NCI-H2107 (cell line): Measurements from ENCODE around the gene IQSEC1.
A peak's percentile ranks its signal among the peaks of the same experiment; 100 is the strongest.

Experiments used
- DNase-seq: peaks from one replicate; lab custom pipeline; 2025; lab: John Stamatoyannopoulos, UW

The IQSEC1 gene

GRCh38 chr3:12985148-12985547, 88.1 kb downstream of the IQSEC1 start:
- no peak for DNase-seq

- DNase-seq, result peak; percentile 13
Observed at GRCh38 chr3:12984023-12984823, 89.0 kb downstream of the IQSEC1 start.

- no peak for DNase-seq
Observed at GRCh38 chr3:12983319-12983718, 89.9 kb downstream of the IQSEC1 start.

DNA sequence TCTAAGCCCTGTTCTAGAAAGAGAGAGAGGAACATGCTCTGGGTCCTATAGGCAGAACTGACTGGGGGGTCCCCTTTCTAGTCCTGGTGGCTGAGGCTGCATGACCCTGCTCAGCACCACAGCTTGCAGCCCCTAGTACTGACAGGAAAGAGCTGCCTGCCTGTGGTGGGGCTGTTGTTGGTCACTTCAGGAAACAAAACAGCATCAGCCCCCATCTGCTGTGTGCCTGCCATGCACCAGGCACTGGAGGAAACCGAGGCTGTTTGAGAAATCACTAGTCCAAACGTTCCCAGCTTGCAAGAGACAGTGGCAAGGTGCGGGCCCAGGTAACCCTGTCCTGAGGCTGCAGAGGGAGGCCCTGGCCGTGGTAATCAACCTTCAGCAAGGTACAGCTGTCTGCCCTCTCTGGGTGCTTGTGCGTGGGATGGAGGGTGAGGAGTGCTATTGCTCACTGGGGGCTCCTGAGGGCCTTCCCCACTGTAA, 90.6 kb downstream of the IQSEC1 start:
- DNase-seq, result no peak

- DNase-seq, result no peak
Observed at GRCh38 chr3:12981306-12982275, 91.6 kb downstream of the IQSEC1 start.

DNA sequence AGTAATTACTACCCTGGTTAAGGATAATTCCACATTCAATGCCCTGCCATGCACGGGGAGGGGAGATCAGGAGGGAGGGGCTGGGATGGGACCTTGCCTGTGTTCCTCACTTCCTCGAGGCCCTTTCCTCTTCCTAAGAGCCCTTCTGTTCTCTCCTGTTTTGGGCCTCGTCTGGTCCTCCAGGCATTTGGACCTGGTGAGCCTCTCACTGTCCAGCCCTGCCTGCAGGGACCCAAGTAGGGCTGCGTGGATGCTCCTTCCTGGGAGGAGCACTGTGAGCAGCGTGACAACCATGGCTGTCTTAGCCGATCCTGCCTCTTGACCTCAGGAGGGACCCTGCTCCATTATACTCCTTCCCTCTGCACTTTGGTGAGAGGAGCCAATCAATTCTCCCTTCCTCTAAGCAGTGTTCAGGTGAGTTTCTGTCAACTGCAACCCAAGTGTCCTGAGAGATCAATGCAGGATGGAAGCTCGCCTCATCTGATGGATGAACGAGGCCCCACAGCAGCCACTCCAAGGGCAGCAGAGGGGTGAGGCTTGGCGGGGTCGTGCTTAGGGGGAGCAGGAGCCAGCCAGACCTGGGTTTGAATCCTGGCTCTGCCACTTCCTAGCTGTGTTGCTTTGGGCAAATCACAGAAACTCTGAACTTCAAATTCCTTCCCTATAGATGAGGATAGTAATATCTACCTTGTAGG, 92.5 kb downstream of the IQSEC1 start:
- DNase-seq, result no peak

GRCh38 chr3:12979947-12980487, 93.2 kb downstream of the IQSEC1 start:
- DNase-seq, result no peak

DNA sequence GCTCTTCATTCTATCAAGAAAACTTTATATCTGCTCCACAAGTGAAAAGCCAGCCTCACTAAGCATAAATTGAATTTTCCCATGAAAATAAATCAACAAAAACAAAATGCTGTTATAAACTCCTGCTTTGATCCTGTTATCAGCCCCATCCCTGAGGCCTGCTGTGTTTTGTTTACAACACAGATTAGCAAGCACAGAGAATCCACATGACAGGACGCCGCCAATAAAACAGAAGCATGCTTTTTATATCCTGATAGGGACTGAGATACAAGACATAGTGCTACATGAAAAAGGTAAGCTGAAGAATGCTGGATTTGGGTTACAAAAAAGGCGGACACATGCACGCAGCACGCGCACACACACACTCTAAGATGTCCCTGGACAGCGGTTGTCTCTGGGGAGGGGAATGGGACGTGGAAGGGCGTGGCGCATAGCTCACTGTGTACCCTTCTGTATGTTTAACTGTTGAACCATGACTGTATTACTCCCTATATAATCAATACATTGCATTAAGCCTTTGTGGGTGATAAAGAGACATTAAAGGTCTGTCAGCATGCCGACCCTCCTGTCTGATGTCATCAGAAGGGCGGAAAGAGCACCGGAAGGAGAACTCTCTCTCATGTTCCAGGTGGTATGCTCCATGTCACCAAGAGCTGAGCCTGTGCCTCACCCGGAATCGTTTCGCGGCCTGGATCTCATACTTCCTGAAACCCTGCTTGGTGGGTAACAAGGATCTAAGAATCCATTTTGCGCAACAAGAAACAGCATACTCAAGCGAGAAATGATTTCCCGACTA, 93.9 kb downstream of the IQSEC1 start:
- no peak for DNase-seq

- DNase-seq, result no peak
Observed at GRCh38 chr3:12978682-12979081, 94.5 kb downstream of the IQSEC1 start.

GRCh38 chr3:12977117-12977808, 96.0 kb downstream of the IQSEC1 start:
- DNase-seq, result no peak

- DNase-seq, result no peak
Observed at GRCh38 chr3:12975748-12976522, 97.3 kb downstream of the IQSEC1 start.

- DNase-seq, result no peak
Observed at GRCh38 chr3:12974819-12975218, 98.4 kb downstream of the IQSEC1 start.

- DNase-seq, result no peak
Observed at GRCh38 chr3:12974334-12974733, 98.9 kb downstream of the IQSEC1 start.

DNA sequence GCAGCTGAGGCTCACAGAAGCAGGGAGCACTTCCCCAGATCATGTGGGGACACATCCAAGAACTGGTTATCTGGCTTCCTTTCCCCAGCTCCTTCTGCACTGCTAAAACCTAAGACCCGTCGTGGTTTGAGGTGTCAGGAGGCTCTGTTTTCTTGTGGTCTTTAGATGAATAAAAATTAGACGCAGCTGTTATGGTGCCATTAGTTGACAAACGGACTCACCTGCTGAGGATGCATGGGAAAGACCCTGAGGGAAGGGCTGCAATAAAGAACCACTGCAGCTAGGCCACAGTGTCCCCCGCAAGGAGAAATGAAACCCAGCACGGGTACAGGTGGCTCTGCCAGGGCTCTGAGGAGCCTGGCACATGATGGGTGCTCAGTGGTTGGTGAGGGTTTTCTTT, 99.4 kb downstream of the IQSEC1 start:
- no peak for DNase-seq

DNA sequence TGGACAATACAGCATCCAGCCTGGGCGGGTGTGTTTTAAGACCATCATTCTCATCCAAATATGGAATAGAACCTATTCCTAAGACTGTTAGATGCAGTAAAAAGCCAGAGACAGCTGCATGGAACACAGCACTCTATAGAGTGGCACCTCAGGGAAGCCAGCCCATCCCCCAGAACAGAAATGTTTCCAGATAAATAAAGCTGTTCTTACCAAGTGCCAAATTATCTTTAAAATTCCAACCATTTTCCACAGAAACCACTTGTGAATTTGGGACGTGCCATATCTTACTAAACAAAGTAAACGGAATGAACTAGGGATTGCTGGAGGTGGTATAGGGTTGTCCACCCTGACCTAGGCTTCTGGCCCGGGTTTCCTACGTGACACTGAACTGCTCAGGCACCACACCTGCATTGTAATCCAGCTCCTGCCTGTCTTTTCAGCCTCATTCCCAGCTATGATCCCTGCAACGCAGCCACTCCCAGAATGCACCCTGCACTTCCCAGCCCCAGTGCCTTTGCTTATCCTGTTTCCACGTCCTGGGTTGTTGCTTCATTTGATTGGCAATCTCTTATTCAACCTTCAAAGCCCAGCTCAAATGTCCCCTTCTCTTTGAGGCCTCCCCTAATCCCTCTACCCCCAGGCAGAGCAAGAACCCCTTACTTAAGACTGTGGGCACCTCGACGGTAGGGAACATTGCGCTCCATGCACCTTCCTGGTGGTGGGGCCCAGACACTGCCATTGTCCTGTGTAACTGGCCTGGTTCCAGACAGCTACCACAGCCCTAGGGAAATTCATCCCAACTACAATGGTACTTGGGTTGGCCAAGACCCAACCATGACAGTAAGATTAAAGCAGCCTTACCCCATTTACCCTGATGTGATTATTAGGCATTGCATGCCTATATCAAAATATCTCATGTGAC, 100.2 kb downstream of the IQSEC1 start:
- DNase-seq, result no peak

DNA sequence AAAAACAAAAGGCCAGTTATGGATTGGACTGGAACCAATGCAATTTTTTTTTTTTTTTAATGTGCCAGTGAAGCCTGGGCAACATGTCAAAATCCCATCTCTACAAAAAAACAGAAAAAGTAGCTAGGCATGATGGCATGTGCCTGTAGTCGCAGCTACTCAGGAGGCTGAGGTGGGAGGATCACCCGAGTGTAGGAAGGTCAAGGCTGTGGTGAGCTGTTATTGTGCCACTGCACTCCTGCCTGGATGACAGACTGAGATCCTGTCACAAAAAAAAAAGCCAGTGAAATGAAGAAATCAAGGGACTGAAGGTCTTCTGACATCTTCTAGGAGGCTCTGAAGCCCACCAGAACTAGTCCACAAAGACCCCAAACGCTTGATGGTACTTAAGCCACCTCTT, 101.2 kb downstream of the IQSEC1 start:
- no peak for DNase-seq

GRCh38 chr3:12970684-12971083, 102.5 kb downstream of the IQSEC1 start:
- peak; percentile 26 for DNase-seq

GRCh38 chr3:12969486-12969885, 103.7 kb downstream of the IQSEC1 start:
- DNase-seq, result no peak

DNA sequence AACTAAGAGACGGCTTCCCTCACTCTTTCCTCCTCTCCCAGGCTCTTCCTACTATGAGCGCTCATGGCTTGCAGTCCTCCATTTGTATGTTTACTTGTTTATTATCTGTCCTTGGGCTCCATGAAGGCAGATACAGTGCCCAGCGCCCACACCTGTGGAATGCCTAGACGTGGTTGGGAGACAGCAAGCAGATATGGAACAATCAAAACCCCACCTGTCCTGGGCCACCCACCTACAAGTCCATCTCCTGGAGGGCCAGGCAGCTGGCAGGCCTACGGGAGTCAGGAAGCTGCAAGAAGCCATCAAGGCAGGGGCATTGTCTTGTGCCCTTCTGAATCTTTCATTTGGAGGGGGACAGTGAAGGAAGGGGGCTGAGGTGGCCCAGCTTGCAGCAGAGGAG, 104.7 kb downstream of the IQSEC1 start:
- no peak for DNase-seq
